ENCODE results near the gene SGCG.
"Not testable (repeated sequence)": the region's sequence is repeated elsewhere in the genome, so short reads cannot be mapped to it uniquely, and the experiment has no call there.

Gene SGCG

DNA sequence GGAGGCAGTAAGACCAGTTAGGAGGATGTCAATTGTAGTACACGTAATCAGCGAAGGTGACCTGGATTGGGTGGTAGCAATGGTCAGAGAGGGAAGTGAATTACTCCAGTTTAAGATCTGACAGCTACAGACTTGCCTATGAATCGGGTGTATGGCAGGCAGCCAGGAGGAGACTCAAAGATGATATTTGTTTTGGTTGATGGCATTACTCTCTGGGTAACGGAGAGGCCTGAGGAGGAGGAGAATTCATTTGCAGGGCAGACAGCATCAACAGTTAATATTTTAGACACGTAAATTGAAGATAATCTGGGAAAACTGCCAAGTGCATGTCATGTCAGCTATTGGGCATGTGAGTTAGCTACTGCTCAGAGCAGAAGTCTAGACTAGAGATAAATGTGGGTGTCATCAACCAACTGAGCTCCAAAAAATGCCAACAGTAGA is 109.2 kb downstream of the SGCG start:
- no peak overlapping the region for H3K4me3 ChIP-seq (replicated peaks; ENCODE audit: low read depth, low read length)
- TF ChIP-seq, protein P1, sequence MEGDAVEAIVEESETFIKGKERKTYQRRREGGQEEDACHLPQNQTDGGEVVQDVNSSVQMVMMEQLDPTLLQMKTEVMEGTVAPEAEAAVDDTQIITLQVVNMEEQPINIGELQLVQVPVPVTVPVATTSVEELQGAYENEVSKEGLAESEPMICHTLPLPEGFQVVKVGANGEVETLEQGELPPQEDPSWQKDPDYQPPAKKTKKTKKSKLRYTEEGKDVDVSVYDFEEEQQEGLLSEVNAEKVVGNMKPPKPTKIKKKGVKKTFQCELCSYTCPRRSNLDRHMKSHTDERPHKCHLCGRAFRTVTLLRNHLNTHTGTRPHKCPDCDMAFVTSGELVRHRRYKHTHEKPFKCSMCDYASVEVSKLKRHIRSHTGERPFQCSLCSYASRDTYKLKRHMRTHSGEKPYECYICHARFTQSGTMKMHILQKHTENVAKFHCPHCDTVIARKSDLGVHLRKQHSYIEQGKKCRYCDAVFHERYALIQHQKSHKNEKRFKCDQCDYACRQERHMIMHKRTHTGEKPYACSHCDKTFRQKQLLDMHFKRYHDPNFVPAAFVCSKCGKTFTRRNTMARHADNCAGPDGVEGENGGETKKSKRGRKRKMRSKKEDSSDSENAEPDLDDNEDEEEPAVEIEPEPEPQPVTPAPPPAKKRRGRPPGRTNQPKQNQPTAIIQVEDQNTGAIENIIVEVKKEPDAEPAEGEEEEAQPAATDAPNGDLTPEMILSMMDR (IDR thresholded peaks at IDR 0.05; ENCODE audit: low read length, missing control alignments): no peak
- peak; percentile 74 for DNase-seq (ENCODE audit: low read depth)

DNA sequence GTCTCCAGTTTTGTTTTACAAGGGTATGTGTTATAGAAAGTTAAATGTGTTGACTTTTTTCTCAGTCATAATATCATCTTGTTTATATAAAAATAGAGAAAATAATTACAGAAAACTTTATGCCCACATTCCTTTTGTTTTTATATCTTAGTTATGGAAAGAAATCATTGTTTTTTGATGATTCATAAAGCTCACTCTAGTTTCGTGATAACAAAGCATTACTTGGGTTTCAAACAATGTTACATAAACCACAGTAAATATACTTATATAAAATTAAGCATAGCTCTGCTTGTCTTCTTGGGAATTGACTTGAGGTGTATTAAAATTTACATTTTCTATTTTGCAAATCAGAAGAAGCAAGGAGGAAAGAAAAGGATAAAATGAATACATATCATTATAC is 111.8 kb downstream of the SGCG start:
- TF ChIP-seq, protein P1 (IDR thresholded peaks at IDR 0.05; ENCODE audit: low read length, missing control alignments): no peak
- no peak overlapping the region for H3K4me3 ChIP-seq (replicated peaks; ENCODE audit: low read depth, low read length)
- DNase-seq (ENCODE audit: low read depth): peak; percentile 42

DNA sequence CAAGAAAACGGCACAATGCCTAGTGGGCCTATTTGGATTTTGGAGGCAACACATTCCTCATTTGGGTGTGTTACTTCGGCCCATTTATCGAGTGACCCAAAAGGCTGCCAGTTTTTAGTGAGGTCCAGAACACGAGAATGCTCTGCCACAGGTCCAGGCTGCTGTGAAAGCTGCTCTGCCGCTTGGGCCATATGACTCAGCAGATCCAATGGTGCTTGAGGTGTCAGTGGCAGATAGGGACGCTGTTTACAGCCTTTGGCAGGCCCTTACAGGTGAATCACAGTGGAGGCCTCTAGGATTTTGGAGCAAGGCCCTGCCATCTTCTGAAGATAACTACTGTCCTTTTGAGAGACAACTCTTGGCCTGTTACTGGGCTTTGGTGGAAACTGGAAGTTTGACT is 134.1 kb downstream of the SGCG start:
- not testable (repeated sequence) for DNase-seq (ENCODE audit: low read depth); H3K4me3 ChIP-seq (replicated peaks; ENCODE audit: low read depth, low read length)

DNA sequence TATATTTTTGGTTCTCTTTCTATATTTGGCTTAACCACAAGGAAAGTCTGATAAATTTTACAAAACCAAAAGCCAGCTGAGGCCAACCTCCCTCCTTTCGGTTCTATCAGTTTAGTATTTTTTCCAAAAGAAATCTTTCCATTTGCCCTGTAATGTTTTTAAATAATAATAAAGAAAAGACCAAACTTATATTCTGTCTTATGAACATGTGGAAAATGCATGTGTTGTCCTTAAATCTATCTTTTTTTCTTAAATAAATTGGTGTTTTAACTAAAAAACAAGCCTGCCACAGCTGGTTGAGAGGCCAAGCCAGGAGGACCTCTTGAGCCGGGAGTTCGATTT is 139.1 kb downstream of the SGCG start:
- TF ChIP-seq, protein P1 (IDR thresholded peaks at IDR 0.05; ENCODE audit: low read length, missing control alignments): no peak
- DNase-seq (ENCODE audit: low read depth): no peak
- H3K4me3 ChIP-seq (replicated peaks; ENCODE audit: low read depth, low read length): no peak overlapping the region

DNA sequence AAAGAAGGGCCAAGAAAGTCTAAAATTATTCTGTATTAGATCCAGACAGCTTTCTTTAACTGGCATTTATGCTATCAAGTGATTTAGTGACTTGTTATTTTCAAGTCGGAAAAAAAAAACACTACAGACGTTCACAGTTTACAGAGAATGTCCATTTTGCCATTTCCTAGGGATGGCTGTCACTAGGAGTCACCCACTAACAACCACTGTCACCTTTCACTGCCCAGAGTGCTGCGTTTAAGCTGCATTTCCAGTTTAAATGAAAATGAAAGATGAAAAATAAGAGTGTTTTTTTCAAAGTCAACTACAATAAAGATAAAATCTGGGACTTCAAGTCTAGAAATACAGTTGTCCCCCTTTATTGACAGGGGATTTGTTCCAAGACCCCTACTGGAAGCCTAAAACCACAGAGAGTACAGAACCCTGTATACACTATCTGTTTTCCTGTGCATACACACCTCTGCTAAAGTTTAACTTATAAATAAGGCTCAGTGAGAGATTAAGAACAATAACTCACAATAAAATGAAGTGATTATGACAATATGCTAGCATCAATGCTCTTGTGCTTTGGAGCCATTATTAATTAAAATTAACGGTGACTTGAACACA is 140.3 kb downstream of the SGCG start:
- H3K4me3 ChIP-seq (replicated peaks; ENCODE audit: low read depth, low read length): no peak overlapping the region
- DNase-seq (ENCODE audit: low read depth): no peak
- TF ChIP-seq, protein P1 (IDR thresholded peaks at IDR 0.05; ENCODE audit: low read length, missing control alignments): no peak

DNA sequence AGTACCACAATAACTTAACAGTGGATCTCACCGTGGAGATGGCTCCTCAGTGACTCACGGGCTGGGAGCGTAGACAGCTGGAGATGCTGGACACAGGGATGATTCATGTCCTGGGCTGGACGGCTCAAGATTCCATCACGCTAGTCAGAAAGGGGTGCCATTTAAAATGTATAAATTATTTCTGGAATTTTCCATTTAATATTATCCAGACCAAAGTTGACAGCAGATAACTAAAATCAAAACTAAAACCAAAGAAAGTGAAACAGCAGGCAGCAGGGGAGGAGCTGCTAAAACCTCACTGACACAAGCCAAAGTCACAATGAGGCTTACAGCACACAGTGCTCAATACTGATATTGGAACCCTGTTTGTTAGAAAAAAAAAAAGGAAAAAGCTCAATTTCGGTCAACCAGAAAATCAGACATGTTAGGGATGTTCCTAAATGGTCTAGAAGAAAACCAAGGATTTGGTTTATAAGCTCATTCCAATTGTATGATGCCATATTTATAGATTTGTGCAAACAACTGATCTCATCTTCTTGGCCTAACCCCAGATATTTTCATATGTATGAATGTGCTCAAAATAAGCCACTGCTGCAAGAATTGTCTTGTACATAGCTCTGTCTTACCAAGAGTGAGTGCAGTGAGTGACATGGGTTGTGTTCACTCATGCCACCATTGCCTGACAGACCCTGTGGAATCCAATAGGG is 140.9 kb downstream of the SGCG start:
- DNase-seq (ENCODE audit: low read depth): peak; percentile 95
- TF ChIP-seq, protein P1 (IDR thresholded peaks at IDR 0.05; ENCODE audit: low read length, missing control alignments): no peak
- H3K4me3 ChIP-seq (replicated peaks; ENCODE audit: low read depth, low read length): peak overlapping the region; percentile 32

DNA sequence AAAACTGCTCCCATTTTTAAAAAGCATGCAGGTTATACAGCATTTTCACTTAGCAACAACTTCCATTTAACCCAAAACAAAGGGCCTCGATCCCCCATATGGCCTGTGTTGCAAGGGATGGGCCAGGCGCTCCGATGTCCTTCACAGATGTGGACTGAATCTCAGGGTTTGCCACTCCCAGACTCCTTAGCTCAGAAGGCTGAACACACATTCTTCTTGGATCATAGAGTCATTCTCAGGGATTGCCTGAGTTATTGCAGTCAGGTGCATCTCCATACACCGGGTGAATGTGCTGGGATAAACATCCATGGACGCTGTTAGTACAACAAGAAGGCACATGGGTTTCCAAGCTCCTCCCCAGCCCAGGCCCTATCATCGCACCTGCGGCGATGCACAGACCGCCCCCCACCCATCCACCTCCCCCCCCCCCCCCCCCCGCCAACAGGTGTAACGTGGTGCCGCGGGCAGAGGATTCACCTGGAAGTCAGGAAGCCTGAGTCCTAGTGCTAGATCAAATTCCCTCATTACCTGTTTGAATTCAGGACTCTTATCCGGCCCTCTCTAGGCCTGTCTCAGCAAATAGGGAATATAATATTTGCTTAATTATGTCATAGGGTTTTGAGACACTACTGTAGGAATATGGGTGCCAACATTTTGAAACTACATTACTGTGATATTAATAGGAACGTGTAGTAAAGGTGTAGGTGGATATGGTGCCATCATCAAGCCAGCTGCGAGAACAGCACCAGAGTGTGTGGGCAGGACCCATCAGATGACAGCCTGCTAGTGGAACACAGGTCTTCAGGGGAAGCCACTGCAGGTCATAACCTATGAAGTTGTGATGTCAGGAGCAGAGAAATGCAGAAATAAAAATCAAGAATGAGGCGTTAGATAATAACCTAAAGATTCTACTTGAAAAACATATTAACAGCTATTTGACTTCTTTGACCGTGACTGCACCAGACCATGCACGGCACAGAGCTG is 141.9 kb downstream of the SGCG start:
- DNase-seq (ENCODE audit: low read depth): no peak
- TF ChIP-seq, protein P1 (IDR thresholded peaks at IDR 0.05; ENCODE audit: low read length, missing control alignments): no peak
- H3K4me3 ChIP-seq (replicated peaks; ENCODE audit: low read depth, low read length): no peak overlapping the region

All from fibroblast of pulmonary artery (primary cell).